SK-MEL-5 (cell line): ENCODE measurements around the gene IQGAP2. TPM values are rescaled to one million over a fixed set of nuclear protein-coding genes. Genes with fewer than 3 reads are reported as not detected.

ENCODE experiments used
- DNase-seq: peaks from one replicate; pipeline ENCODE4 v3.0.0-alpha.2; 2016; ENCODE audit warnings: low read depth, low spot score
- in situ Hi-C: cut with HindIII; loops from 2 replicates; pipeline ENCODE4 v1.10.0; 2016; ENCODE audit warnings: low sequenced_read_pairs, high pct_unique_total_duplicates, low pct_unique_long_range_greater_than_20kb
- total RNA-seq: library from RNA; depleted of rRNA; stranded (reverse); fragments of >200 nt; shearing (Covaris generic); gene quantifications from 2 replicates; pipeline ENCODE4 v1.2.3, GENCODE V29; 2014

The IQGAP2 gene
- total RNA-seq, 1 experiment from 2014 or later, result 0.95 TPM

GRCh38 chr5:76457674-76458485 is 54.8 kb downstream of the IQGAP2 start:
- DNase-seq, result no peak
- in situ Hi-C loops, result no loop called here

DNA sequence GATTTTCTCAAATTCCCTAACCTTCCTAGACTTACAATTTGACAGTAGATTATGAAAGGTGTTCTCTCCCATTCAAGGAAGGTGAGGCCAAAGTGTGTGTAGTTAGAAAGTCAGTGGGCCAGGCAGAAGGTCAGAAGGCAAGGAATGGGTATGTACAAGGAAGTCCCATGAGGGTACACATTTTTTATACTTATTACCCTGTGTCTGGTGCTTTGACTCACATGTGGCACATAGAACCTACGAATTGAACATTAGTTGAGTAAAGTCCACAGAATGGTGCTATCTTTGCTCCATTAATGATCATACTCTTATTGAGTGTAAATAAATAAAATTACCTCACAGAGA is 55.4 kb downstream of the IQGAP2 start:
- no peak for DNase-seq
- in situ Hi-C loops, result no loop called here

DNA sequence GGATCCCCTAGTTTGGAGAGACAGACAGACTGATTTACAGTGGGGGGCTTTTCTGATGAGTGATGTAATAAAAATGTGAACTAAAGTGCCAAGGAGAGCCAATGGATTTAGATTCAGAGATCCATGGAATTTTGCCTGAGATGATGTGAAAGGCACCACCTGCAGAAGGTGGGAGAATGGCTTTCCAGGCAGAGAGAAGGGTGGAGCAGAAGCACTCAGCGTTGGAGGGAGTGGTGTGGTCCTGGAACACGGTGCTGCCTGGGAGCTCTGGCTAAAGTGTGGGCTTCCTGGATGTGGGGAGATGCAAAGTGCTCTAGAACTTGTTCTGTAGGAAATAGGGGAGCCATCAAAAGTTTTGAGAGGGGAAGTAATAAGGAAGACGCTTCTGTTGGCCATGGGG is 57.0 kb downstream of the IQGAP2 start:
- no peak for DNase-seq
- in situ Hi-C loops, result no loop called here

- DNase-seq, result no peak
- in situ Hi-C loops, result no loop called here
These were observed 59.1 kb downstream of the IQGAP2 start for GRCh38 chr5:76462097-76462667.

GRCh38 chr5:76467216-76467615 is 64.1 kb downstream of the IQGAP2 start:
- no peak for DNase-seq
- in situ Hi-C loops, result no loop called here

- in situ Hi-C loops, result no loop called here
- DNase-seq, result no peak
These were observed 65.7 kb downstream of the IQGAP2 start for GRCh38 chr5:76468635-76469425.

DNA sequence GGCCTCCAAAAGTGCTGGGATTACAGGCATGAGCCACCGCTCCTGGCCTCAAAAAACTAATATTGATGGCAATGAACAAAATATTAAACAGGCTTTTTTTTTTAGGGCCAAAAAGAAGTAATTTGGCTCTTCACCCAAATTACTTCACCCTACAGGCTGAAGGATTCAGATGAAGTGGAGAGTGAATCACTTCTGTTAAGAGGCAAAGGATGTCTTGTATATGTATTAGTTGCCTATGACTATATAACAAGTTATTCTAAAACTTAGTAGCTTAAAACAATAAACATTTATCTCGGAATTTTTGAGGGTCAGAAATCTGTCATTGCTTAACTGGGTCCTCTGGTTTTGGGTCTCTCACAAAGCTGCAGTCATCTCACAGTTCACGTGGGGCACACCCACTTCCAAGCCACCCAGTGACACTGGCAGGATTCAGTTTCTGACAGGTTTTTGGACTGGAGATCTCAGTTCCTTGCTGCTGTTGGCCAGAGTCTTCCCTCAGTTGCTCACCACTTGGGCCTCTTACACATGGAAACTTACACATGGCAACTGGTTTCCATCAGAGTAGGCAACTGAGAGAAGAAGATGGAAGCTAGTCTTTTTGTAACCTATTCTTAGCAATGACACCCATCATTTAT is 66.7 kb downstream of the IQGAP2 start:
- no peak for DNase-seq
- in situ Hi-C loops, result no loop called here

DNA sequence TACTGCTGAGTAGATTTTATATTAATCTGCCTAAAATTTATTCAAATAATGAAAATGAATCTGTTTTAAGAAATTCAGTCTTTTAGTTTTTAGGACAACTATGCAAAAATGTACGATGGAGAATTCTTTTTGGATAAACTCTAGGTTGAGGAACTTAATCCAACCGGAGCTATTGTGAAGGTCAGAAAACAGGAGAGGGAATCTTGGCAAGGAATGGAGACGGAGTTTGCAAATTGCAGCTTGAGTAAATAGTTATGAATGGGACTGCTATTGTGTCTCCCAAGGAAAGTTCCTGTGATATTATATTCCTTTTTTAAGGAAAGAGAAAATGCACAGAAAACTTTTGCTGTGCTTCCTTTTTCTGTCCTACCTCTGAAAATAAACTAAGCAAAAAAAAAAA is 67.9 kb downstream of the IQGAP2 start:
- DNase-seq, result no peak
- in situ Hi-C loops, result no loop called here

GRCh38 chr5:76471406-76471805 is 68.3 kb downstream of the IQGAP2 start:
- in situ Hi-C loops, result no loop called here
- DNase-seq, result no peak

DNA sequence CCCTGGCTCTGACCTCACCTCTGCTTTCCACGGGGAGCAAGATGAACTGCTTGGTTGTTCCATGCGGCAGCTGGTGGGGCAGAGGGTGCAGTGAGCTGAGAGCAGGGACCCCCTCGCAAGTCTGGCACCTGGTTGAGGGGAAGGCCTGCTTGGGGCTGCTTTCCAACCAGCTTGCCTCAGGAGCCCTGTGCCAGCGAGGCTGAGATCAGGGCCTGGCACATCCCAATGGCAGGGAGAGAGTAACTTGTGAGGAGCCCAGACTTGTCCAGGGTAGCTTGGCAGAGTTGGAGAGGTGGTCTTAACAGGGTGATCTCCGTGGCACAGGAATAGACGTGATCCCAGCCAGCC is 68.9 kb downstream of the IQGAP2 start:
- in situ Hi-C loops, result no loop called here

GRCh38 chr5:76472335-76473008 is 69.4 kb downstream of the IQGAP2 start:
- no peak for DNase-seq
- in situ Hi-C loops, result no loop called here

More for the DNA sequence above, 68.9 kb downstream of the IQGAP2 start:
- no peak for DNase-seq

DNA sequence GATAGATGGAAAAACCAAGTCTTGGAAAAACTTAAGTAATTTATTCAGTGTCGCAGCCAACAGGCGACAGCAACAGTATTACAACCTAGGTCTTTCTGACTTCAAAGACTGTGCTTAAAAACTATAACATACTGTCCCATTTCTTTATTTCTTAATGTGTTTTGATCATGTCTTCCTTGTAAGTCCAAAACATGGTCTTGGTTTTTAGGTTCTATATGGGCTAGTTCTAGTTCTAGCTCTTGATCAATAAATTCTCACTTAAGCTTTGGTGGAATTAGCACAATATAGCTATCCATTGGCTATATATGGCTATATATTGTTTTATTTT is 69.9 kb downstream of the IQGAP2 start:
- no peak for DNase-seq
- in situ Hi-C loops, result no loop called here

- no peak for DNase-seq
- in situ Hi-C loops, result no loop called here
These were observed 70.6 kb downstream of the IQGAP2 start for GRCh38 chr5:76473661-76474060.

DNA sequence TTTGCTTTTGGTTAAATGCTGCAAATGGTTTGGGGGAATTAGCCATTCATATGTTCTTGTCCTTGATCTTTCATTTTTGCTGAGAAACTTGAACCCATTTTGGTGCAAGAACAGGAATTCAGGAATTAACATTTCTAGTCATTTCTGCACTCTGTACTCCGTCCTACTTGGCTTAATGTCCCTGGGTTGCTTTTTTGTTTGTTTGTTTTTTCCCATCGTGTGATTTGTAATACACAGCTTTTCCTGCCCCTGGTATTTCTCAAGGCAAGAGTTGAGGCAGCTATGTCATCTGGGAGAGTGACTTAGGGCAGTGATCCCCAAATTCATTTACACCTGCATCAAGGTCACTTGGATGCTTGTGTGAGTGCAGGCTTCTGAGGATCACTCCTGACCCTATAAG is 71.3 kb downstream of the IQGAP2 start:
- in situ Hi-C loops, result no loop called here
- DNase-seq, result no peak

GRCh38 chr5:76475385-76475784 is 72.3 kb downstream of the IQGAP2 start:
- in situ Hi-C loops, result no loop called here
- DNase-seq, result no peak

- in situ Hi-C loops, result no loop called here
- DNase-seq, result no peak
These were observed 72.9 kb downstream of the IQGAP2 start for GRCh38 chr5:76475936-76476335.

DNA sequence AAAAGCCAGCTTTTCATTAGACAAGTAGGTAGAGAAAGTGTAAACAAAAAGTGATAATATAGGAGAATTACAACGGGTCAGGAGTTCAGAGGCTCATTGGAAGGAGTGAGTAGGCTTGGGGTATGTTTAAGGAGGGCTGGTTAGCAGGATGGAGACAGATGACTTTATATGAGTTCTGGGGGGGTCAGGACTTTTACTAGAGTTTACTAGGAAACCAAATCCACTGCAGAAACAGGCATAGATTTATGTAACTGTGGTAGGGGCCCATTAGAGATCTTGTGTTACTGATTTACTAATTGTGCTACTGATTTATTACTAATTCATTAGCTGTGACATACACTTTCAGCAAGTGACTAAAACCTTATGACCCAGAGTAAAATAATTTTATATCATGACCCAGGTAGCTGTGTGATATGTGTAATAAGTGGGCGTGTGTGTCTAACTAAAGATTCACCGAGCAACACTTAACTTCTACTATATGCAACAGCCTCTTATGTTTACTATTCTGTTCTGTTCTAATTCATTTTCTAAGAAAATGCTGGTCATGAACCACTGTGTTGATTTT is 73.5 kb downstream of the IQGAP2 start:
- no peak for DNase-seq
- in situ Hi-C loops, result no loop called here

DNA sequence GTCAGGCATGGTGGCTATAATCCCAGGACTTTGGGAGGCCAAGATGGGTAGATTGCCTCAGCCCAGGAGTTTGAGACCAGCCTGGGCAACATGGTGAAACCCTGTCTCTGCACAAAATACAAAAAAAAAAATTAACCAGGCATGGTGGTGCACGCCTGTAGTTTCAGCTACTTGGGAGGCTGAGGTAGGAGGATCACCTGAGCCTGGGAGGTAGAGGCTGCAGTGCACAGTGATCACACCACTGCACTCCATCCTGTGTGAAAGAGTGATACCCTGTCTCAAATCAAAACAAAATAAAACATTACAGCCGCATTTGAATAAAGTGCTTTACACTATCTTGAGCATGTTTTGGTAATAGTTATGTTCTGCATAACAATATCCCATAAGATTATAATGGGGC is 74.0 kb downstream of the IQGAP2 start:
- in situ Hi-C loops, result no loop called here
- no peak for DNase-seq
